Esophagus (tissue), 2 donors: ENCODE measurements around the gene C19orf67. TPM values are rescaled to one million over a fixed set of nuclear protein-coding genes. Genes with fewer than 3 reads are reported as not detected.
A peak's percentile ranks its signal among the peaks of the same experiment; 100 is the strongest.

Experiments used
- H3K27ac ChIP-seq, 2 donors: one replicate each; pipeline ENCODE4 v1.5.1; 2013; ENCODE audit warnings: low read depth in 2 of 2, mild to moderate bottlenecking in 2 of 2, inconsistent platforms in 1 of 2, low read length in 1 of 2, moderate library complexity in 1 of 2
- H3K27me3 ChIP-seq, 2 donors: one replicate each; pipeline ENCODE4 v1.6.1; 2013; ENCODE audit warnings: low read length in 2 of 2, control low read depth in 1 of 2, mild to moderate bottlenecking in 1 of 2; ENCODE audit not compliant: insufficient read depth in 2 of 2, control insufficient read depth in 1 of 2
- H3K36me3 ChIP-seq, 2 donors: one replicate each; pipeline ENCODE4 v1.6.1; 2013; ENCODE audit warnings: low read length in 1 of 2; ENCODE audit not compliant: control insufficient read depth in 2 of 2, insufficient read depth in 2 of 2
- H3K4me1 ChIP-seq, 2 donors: one replicate each; pipeline ENCODE4 v1.6.1; 2013; ENCODE audit warnings: low read length in 1 of 2; ENCODE audit not compliant: control insufficient read depth in 2 of 2, insufficient read depth in 2 of 2
- H3K4me3 ChIP-seq, 2 donors: one replicate each; pipeline ENCODE4 v1.5.1; 2013; ENCODE audit warnings: low read length in 2 of 2, mild to moderate bottlenecking in 2 of 2, low read depth in 1 of 2, moderate library complexity in 1 of 2
- H3K9me3 ChIP-seq, 2 donors: one replicate each; pipeline ENCODE4 v1.6.1; 2013; ENCODE audit warnings: mild to moderate bottlenecking in 2 of 2, low read depth in 1 of 2, low read length in 1 of 2, moderate library complexity in 1 of 2; ENCODE audit not compliant: control insufficient read depth in 2 of 2, insufficient read depth in 1 of 2
- WGBS, 2 donors: extraction: QIAGEN DNeasy Blood & Tissue Kit; methylation state at CpG; one replicate each; pipeline ENCODE4 v1.1.7; 2013; 5-methylcytosine and 5-hydroxymethylcytosine counted together
- polyA plus RNA-seq, 2 donors: library from polyadenylated mRNA; stranded (reverse); fragments of 200-250 nt; gene quantifications; one replicate each; pipeline ENCODE4 v1.2.3, GENCODE V29; 2013
- donor health status: healthy with polysubstance abuse.
- donor health status: Bipolar disorder and iron deficiency.

The C19orf67 gene
- polyA plus RNA-seq, 2 donors, result not detected

GRCh38 chr19:14073261-14073924 is 12.2 kb downstream of the C19orf67 start:
- Histone ChIP-seq H3K4me3 (peak overlapping the region; percentile 62 to 76), H3K9me3 (no peaks in the 10 kb centered on the region), H3K4me1 (peaks cover 4 to 5% of the 10 kb centered on the region in 2 donors), H3K27me3 (no peaks in the 10 kb centered on the region), H3K27ac (peak overlapping the region; percentile 93 to 97), H3K36me3 (no peaks in the 10 kb centered on the region)
- 1% methylated on average over 62 to 106 of the region's 106 CpGs for WGBS, 2 donors

- Histone ChIP-seq H3K27ac (peak within 1 kb of the TSS; percentile 93 to 97), H3K27me3 (no peaks in the 10 kb centered on the region), H3K4me1 (peaks cover 4 to 5% of the 10 kb centered on the region in 2 donors), H3K36me3 (no peaks in the 10 kb centered on the region), H3K9me3 (no peaks in the 10 kb centered on the region), H3K4me3 (peak within 1 kb of the TSS; percentile 62 to 76)
- WGBS, 2 donors, result 2% methylated on average over 48 to 51 of the region's 51 CpGs
These were observed 12.9 kb downstream of the C19orf67 start, which contains the start of gene MISP3 for GRCh38 chr19:14072535-14073260. MISP3 (plus strand) TSS chr19:14072786; CDS start chr19:14073310, 524 bp downstream.

- 92 to 93% methylated on average over 43 of the region's 43 CpGs for WGBS, 2 donors
- Histone ChIP-seq H3K36me3 (no peaks in the 10 kb centered on the region), H3K4me3 (no peak overlapping the region), H3K9me3 (no peaks in the 10 kb centered on the region), H3K27ac (no peak overlapping the region), H3K4me1 (peaks cover 4 to 5% of the 10 kb centered on the region in 2 donors), H3K27me3 (no peaks in the 10 kb centered on the region)
These were observed 15.1 kb downstream of the C19orf67 start for GRCh38 chr19:14070268-14071050.

- no peak overlapping the region for H3K4me3 ChIP-seq
- no peaks in the 10 kb centered on the region for H3K9me3 ChIP-seq
- H3K27ac ChIP-seq, result no peak overlapping the region
- no peaks in the 10 kb centered on the region for H3K27me3 ChIP-seq
- H3K4me1 ChIP-seq, result no peaks in the 10 kb centered on the region
- H3K36me3 ChIP-seq, result no peaks in the 10 kb centered on the region
- WGBS, 2 donors, result 58 to 64% methylated on average over 2 of the region's 2 CpGs
These were observed 19.4 kb downstream of the C19orf67 start for GRCh38 chr19:14066134-14066533.

- Histone ChIP-seq H3K27ac (no peak overlapping the region), H3K27me3 (peaks cover 0 to 6% of the 10 kb centered on the region in 2 donors), H3K36me3 (no peaks in the 10 kb centered on the region), H3K4me1 (peaks cover 0 to 7% of the 10 kb centered on the region in 2 donors), H3K9me3 (no peaks in the 10 kb centered on the region), H3K4me3 (no peak overlapping the region)
- WGBS, 2 donors, result 74% methylated on average over 7 of the region's 7 CpGs
These were observed 22.5 kb downstream of the C19orf67 start for GRCh38 chr19:14063105-14063504.

GRCh38 chr19:14062558-14062855 is 23.1 kb downstream of the C19orf67 start:
- WGBS, 2 donors, result 53 to 62% methylated on average over 5 of the region's 5 CpGs
- peaks cover 0 to 6% of the 10 kb centered on the region in 2 donors for H3K27me3 ChIP-seq
- no peak overlapping the region for H3K27ac ChIP-seq
- H3K9me3 ChIP-seq, result no peaks in the 10 kb centered on the region
- H3K4me3 ChIP-seq, result no peak overlapping the region
- H3K36me3 ChIP-seq, result no peaks in the 10 kb centered on the region
- H3K4me1 ChIP-seq, result peaks cover 0 to 11% of the 10 kb centered on the region in 2 donors

GRCh38 chr19:14061751-14062557 is 23.6 kb downstream of the C19orf67 start, which contains the start of gene PALM3:
PALM3 (minus strand) TSS chr19:14062076; CDS start chr19:14061980, 96 bp downstream.
- H3K9me3 ChIP-seq, result no peaks in the 10 kb centered on the region
- H3K36me3 ChIP-seq, result no peaks in the 10 kb centered on the region
- no peak within 1 kb of the TSS for H3K27ac ChIP-seq
- peaks cover 0 to 6% of the 10 kb centered on the region in 2 donors for H3K27me3 ChIP-seq
- H3K4me3 ChIP-seq, result no peak within 1 kb of the TSS
- 41 to 48% methylated on average over 19 of the region's 19 CpGs for WGBS, 2 donors
- H3K4me1 ChIP-seq, result peaks cover 0 to 11% of the 10 kb centered on the region in 2 donors

GRCh38 chr19:14061081-14061749 is 24.4 kb downstream of the C19orf67 start:
- no peaks in the 10 kb centered on the region for H3K36me3 ChIP-seq
- WGBS, 2 donors, result 42 to 55% methylated on average over 9 of the region's 9 CpGs
- peaks cover 0 to 6% of the 10 kb centered on the region in 2 donors for H3K27me3 ChIP-seq
- peaks cover 0 to 11% of the 10 kb centered on the region in 2 donors for H3K4me1 ChIP-seq
- no peak overlapping the region for H3K4me3 ChIP-seq
- no peak overlapping the region for H3K27ac ChIP-seq
- no peaks in the 10 kb centered on the region for H3K9me3 ChIP-seq
